HG03558 (cell line): Measurements from ENCODE around the gene DOCK3.
"Not testable (repeated sequence)": the region's sequence is repeated elsewhere in the genome, so short reads cannot be mapped to it uniquely, and the experiment has no call there.

ENCODE experiments used
- ATAC-seq: cut with Tn5 transposase; IDR thresholded peaks from one replicate; pipeline ENCODE4 v1.9.1; 2021; ENCODE audit warnings: moderate number of reproducible peaks; ENCODE audit not compliant: unreplicated experiment; ENCODE audit errors: extremely low read depth

Gene DOCK3

GRCh38 chr3:50953825-50954414, 279.2 kb downstream of the DOCK3 start:
- ATAC-seq = no peak

- ATAC-seq = no peak
Observed at GRCh38 chr3:50961386-50961785, 286.7 kb downstream of the DOCK3 start.

GRCh38 chr3:50971487-50971924, 296.8 kb downstream of the DOCK3 start:
- ATAC-seq = no peak

GRCh38 chr3:50972029-50972428, 297.3 kb downstream of the DOCK3 start:
- no peak for ATAC-seq

GRCh38 chr3:50978586-50978985, 303.9 kb downstream of the DOCK3 start:
- ATAC-seq = not testable (repeated sequence)

DNA sequence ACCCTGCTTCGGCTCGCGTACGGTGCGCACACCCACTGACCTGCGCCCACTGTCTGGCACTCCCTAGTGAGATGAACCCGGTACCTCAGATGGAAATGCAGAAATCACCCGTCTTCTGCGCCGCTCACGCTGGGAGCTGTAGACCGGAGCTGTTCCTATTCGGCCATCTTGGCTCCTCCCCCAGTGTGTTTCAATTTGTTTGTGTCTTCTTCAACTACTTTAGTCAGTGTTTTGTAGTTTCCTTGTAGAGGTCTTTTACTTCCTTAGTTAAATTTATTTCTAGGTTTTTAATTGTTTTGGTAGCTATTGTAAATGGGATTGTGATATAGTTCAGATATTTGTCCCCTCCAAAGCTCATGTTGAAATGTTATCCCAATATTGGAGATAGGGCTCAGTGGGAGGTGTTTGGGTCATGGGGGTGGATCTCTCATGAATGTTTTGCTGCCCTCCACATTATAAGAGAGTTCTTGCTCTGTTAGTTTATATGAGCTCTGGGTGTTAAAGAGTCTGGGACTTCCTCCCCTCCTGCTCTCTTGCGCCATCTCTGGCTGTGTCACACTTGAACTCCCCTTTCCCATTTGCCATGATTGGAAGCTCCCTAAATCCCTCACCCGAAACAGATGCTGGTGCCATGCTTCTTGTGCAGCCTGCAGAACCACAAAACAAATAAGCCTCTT, 304.4 kb downstream of the DOCK3 start:
- no peak for ATAC-seq

DNA sequence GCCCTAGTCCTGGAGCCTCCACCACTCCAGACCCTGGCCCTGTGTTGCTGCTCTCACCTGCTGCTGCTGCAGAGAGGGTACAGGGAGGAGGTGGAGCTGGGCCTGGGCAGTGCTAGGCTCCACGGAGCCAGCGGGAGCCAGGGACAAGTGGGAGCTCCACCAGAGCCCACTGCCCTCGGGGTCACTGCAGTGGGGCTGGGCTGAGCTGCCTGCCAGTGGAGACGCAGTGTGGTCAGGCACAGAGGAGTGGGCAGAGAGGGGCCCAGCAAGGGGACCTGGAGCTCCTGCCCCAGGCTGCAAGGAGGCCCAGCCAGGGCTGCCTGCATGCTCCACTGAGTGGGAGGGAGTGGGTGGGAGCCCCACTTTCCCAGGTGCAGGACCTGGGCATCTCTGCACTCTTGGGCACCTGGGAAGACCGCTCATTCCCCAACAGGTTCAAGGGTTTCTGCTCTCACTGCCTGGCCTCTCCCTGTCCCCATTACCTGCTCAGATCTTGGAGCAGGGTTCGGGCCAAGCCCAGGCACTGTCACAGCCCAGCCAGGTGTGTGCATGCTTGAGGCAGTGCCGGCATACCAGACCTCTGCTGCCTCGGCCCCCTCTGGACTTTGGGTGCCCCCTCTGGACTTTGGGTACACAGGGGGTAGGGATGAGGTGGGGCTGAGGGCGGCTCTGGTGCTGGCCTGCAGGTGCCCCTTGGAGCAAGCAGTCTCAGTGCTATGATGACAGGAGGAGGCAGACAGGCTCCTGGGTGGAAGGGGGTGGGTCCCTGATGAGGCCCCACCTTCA, 308.0 kb downstream of the DOCK3 start:
- no peak for ATAC-seq

DNA sequence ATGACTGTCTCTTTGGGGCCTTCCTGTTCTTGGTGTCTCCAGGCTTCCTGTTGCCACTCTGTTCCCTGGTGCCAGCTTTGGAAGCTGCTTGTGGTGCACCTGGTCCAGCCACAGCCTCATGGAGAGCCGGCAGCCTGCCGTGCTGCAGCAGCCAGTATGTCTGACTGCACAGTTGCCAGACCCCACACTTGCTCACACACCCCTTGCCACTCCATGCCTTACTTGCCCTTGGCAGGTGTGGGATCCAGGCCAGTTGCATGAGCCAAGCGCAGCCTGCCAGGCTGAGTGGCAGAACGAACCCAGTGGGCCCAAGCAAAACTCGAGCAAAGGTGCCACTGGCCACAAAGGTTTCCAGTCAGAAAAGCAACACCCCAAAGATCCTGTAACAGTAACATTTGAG, 309.2 kb downstream of the DOCK3 start:
- no peak for ATAC-seq

DNA sequence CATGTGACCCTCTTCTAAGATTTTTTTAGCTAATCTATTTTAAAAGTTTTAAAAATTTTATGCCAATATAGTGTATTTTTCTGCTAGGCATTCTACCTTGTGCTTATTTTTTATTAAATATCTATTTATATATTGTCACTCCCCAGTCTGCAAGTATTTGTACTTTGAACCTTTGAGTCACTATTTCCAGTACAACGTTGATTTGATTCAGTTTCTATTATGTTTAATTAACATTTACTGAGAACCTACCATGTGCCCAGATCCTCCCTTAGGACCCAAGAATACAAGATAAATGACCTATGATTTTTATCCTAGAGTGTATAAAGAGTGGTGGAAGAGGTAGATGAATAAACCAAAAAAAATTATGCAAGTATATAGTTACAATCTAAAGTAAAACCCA, 311.2 kb downstream of the DOCK3 start:
- no peak for ATAC-seq

DNA sequence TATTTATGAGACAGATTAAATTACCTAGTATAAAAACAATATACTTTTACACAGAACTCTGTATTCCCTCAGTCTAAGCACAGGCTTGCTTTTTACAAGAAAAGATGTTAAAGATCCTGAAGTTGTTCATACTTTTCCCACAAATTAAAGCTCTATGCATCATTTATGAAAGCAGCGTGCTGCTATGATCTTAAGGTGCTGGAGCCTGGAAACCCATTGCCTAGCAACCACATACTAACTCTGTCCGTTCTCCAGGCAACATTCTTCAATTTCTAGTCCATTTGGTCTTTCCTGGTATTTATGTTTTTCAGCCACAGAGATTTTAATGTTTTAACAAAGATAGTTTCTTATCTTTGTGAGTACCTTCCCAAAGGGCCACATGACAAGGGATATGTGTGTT, 312.0 kb downstream of the DOCK3 start:
- no peak for ATAC-seq

GRCh38 chr3:50994537-50994936, 319.8 kb downstream of the DOCK3 start:
- no peak for ATAC-seq

GRCh38 chr3:50995085-50995824, 320.5 kb downstream of the DOCK3 start:
- no peak for ATAC-seq

DNA sequence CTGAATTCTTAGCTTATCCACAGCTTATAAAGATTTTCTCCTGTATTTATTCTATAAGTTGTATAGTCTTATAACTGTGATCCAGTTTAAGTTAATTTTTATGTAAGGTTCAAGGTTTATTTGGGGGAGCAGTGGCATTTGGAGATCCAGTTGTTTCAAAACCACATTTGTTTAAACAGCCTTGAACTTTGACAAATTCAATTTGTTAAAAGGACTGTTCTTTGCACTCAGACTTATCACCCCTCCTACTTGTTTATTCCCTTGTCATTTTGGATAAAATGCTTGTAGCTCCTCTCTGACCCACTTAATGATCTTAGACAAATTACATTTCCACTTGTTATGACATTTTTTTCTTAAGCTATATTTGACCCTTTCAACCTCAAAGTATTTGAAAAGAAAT, 327.8 kb downstream of the DOCK3 start:
- ATAC-seq = no peak

GRCh38 chr3:51004235-51004634, 329.5 kb downstream of the DOCK3 start:
- no peak for ATAC-seq

- no peak for ATAC-seq
Observed at GRCh38 chr3:51024121-51024520, 349.4 kb downstream of the DOCK3 start.

- no peak for ATAC-seq
Observed at GRCh38 chr3:51024765-51025632, 350.3 kb downstream of the DOCK3 start.

- no peak for ATAC-seq
Observed at GRCh38 chr3:51031666-51032065, 356.9 kb downstream of the DOCK3 start.

DNA sequence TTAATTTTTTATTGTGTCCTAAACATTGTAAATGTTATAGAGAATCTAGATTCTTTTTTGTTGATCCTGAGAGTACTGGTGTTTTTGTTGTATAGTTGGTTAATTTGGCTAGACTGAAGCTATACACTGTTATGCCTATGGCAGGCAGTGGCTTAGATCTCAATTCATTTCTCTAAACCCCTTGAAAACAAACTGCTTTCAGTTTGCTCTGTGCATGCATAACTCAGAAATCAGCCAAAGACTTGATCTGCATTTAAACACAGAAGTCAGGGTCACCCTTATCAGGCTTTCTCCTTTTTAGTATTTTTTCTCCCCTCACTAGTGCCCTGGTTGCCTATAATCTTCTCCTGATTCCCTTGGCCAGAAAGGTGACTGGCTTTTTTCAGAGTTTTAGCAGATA, 360.9 kb downstream of the DOCK3 start:
- no peak for ATAC-seq

DNA sequence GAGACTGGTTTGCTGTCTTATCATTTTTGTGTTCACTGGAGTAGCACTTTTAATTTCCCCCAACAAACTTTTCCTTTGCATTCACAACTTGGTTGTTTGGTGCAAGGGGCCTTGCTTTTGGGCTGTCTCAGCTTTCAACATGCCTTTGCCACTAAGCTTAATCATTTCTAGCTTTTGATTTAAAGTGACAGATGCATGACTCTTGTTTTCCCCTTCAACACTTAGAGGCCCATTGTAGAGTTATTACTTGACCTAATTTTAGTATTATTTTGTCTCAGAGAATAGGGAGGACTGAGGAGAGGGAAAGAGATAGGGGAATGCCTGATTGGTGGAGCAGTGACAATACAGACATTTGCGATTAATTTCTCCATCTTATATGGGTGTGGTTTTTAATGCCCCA, 370.3 kb downstream of the DOCK3 start:
- no peak for ATAC-seq

- ATAC-seq = no peak
Observed at GRCh38 chr3:51052562-51052961, 377.8 kb downstream of the DOCK3 start.
